SIG-M5 (cell line): ENCODE measurements around the gene SLC33A1.
"Not testable (repeated sequence)": the region's sequence is repeated elsewhere in the genome, so short reads cannot be mapped to it uniquely, and the experiment has no call there.

Source experiments
- DNase-seq: peaks from one replicate; lab custom pipeline; 2025; lab: John Stamatoyannopoulos, UW

SLC33A1 gene

GRCh38 chr3:155854141-155854940, at the start of gene SLC33A1:
Gene SLC33A1, minus strand, starts transcription at chr3:155854427. Its CDS starts 430 bp downstream, at chr3:155853997.
- DNase-seq = peak; percentile 99

- DNase-seq = no peak
Observed at GRCh38 chr3:155895379-155895900, 41.2 kb upstream of the SLC33A1 start.

GRCh38 chr3:155891321-155891720, 37.1 kb upstream of the SLC33A1 start:
- DNase-seq = no peak

GRCh38 chr3:155890671-155891190, 36.5 kb upstream of the SLC33A1 start:
- DNase-seq = no peak

GRCh38 chr3:155889952-155890351, 35.7 kb upstream of the SLC33A1 start:
- DNase-seq = no peak

- no peak for DNase-seq
Observed at GRCh38 chr3:155889212-155889611, 35.0 kb upstream of the SLC33A1 start.

- no peak for DNase-seq
Observed at GRCh38 chr3:155886915-155887314, 32.7 kb upstream of the SLC33A1 start.

- DNase-seq = not testable (repeated sequence)
Observed at GRCh38 chr3:155886348-155886747, 32.1 kb upstream of the SLC33A1 start.

GRCh38 chr3:155885292-155885691, 31.1 kb upstream of the SLC33A1 start:
- no peak for DNase-seq

- DNase-seq = no peak
Observed at GRCh38 chr3:155884292-155884691, 30.1 kb upstream of the SLC33A1 start.

- DNase-seq = no peak
Observed at GRCh38 chr3:155880286-155880685, 26.1 kb upstream of the SLC33A1 start.

- DNase-seq = no peak
Observed at GRCh38 chr3:155876503-155876902, 22.3 kb upstream of the SLC33A1 start.

GRCh38 chr3:155876037-155876436, 21.8 kb upstream of the SLC33A1 start:
- no peak for DNase-seq

- DNase-seq = peak; percentile 8
Observed at GRCh38 chr3:155872904-155873646, 18.8 kb upstream of the SLC33A1 start.

- DNase-seq = no peak
Observed at GRCh38 chr3:155871746-155872158, 17.5 kb upstream of the SLC33A1 start.

GRCh38 chr3:155870945-155871745, 16.9 kb upstream of the SLC33A1 start:
- DNase-seq = no peak

- peak; percentile 66 for DNase-seq
Observed at GRCh38 chr3:155870133-155870944, 16.1 kb upstream of the SLC33A1 start, which contains the start of gene GMPS. Gene GMPS, plus strand, starts transcription at chr3:155870650. Its CDS starts 221 bp downstream, at chr3:155870871.

GRCh38 chr3:155869691-155870090, 15.5 kb upstream of the SLC33A1 start:
- DNase-seq = no peak

- no peak for DNase-seq
Observed at GRCh38 chr3:155863072-155863784, 9.0 kb upstream of the SLC33A1 start.

- not testable (repeated sequence) for DNase-seq
Observed at GRCh38 chr3:155862290-155862982, 8.2 kb upstream of the SLC33A1 start.
